OCI-LY3 (cell line): ENCODE measurements around the gene NIN.

Experiments used
- CTCF ChIP-seq: fragments of 200-600, 300-600 bp; sonication (generic); IDR thresholded peaks from 2 replicates; pipeline ENCODE4 v1.5.1; 2014; ENCODE audit warnings: antibody characterized with exemption, low read length, low read depth
- EZH2phosphoT487 ChIP-seq: fragments of 200-600 bp; shearing (Covaris generic); IDR thresholded peaks from 2 replicates; pipeline ENCODE4 v1.6.1; 2018; ENCODE audit warnings: antibody characterized with exemption, mixed run types, low read depth

DNA sequence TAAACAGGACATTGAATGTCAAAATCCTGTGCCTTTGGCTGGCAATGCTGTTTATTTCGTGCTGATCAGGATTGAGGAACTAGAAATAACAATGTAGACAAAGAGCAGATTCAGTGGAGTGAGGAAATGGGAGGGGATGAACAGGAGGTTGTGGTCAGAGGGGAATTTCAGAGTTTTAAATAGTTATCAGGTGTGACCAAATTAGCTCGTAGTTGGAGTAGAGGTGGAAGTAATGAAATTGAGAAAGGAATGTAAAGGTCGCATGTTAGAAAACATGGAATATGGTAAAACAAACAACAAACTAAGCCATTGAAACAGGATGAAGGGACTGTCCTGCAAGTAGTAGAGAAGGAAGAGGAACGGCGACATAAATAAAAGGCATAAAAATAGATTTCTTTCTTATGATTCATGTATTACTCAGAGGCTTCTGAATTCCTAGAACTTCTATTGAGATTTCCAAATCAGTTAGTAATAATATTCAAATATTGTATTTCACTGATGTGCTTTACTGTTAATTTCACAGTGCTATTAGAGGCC is 153.4 kb downstream of the NIN start:
- TF ChIP-seq CTCF (no peak), EZH2phosphoT487 (no peak)
